CD4-positive, CD25-positive, alpha-beta regulatory T cell (primary cell): ENCODE measurements around the gene CMAS. TPM values are rescaled to one million over a fixed set of nuclear protein-coding genes. Genes with fewer than 3 reads are reported as not detected.

Source experiments
- polyA plus RNA-seq, 4 donors: library from polyadenylated mRNA; unstranded; fragments of 300-500 nt; fragmentation: Illumina TruSeq; gene quantifications; one replicate each; pipeline ENCODE4 v1.2.3, GENCODE V29; 2021
- total RNA-seq: library from RNA; stranded (reverse); gene quantifications from one replicate; pipeline ENCODE4 v1.2.3, GENCODE V29; 2022

Gene CMAS
- total and polyA plus RNA-seq, 5 donors from 2014 or later: 17.0 to 43.2 (median 41.8) TPM

Other genes with a start within 250 kb of the CMAS start
- gene ABCC9, start 104.8 kb upstream of the CMAS start, total RNA-seq: not detected
- not detected for gene ABCC9, start 104.8 kb upstream of the CMAS start, polyA plus RNA-seq